ENCODE data around the gene TSPAN31. TPM values are rescaled to one million over a fixed set of nuclear protein-coding genes. Genes with fewer than 3 reads are reported as not detected.
"Not testable (repeated sequence)": the region's sequence is repeated elsewhere in the genome, so short reads cannot be mapped to it uniquely, and the experiment has no call there.

TSPAN31 gene
- total RNA-seq, 2 experiments from 2014 or later: 12.9 to 13.3 TPM

DNA sequence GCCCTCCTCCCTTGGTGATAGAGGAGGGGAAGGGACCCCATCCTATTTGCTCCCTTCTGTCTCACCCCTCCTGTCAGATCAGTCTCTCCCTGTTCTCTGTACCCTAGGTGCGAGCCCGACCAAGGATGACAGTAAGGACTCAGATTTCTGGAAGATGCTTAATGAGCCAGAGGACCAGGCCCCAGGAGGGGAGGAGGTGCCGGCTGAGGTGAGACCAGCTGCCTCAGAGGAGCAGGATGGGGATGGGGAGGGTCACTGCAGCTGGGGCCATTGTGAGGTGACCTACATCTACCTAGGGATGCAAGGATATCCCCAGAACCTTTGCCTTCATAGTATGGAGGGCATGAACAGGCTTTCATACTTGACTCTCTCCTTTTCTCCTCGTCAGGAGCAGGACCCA, 28.5 kb upstream of the TSPAN31 start:
- CTCF ChIA-PET: interaction anchor here (1.8 kb wide), 1 partner anchor 10 kb away, joined by 4 read pairs; no protein-coding TSS in a partner anchor
- Mint-ChIP-seq H3K36me3 (ENCODE audit: low read depth) (peaks cover 54% of the 10 kb centered on the region), H3K27me3 (ENCODE audit: low read depth) (no peaks in the 10 kb centered on the region), H3K9me3 (ENCODE audit: insufficient read depth) (no peaks in the 10 kb centered on the region), H3K4me1 (ENCODE audit: low read depth) (no peaks in the 10 kb centered on the region), H3K4me3 (no peak overlapping the region), H3K27ac (no peak overlapping the region)
- no peak for DNase-seq
- no peak for ATAC-seq
- POLR2A ChIA-PET: interaction anchor here (0.9 to 1.3 kb wide), 3 partner anchors 17 to 230 kb away, joined by 3 to 4 read pairs (median 3); no protein-coding TSS in a partner anchor

DNA sequence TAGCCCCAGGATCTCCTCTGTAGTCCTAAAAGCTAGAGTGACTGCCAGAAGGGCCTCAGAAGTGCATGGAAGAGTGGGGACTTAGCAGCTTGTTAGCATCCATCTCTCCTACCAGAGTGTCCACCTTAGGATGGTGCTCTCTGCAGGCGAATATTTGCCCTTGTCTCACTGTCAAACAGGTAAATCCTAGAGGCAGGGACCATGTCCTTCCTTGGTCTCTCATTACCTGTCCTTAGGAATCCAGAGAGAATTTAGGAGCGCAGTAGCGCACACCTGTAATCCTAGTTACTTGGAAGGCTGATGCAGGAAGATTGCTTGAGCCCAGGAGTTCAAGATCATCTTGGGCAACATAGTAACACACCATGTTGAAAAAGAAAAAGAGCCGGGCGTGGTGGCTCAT, 27.7 kb upstream of the TSPAN31 start:
- Mint-ChIP-seq H3K27me3 (ENCODE audit: low read depth) (no peaks in the 10 kb centered on the region), H3K9me3 (ENCODE audit: insufficient read depth) (no peaks in the 10 kb centered on the region), H3K4me1 (ENCODE audit: low read depth) (no peaks in the 10 kb centered on the region), H3K4me3 (no peak overlapping the region), H3K36me3 (ENCODE audit: low read depth) (peaks cover 53% of the 10 kb centered on the region), H3K27ac (no peak overlapping the region)
- ChIA-PET POLR2A (interaction anchor here (1.3 kb wide), 1 partner anchor 16 kb away, joined by 4 read pairs; no protein-coding TSS in a partner anchor), CTCF (interaction anchor here (0.7 to 1.8 kb wide), 2 partner anchors 9 to 24 kb away, joined by 3 to 4 read pairs; no protein-coding TSS in a partner anchor)
- ATAC-seq: no peak
- no peak for DNase-seq

DNA sequence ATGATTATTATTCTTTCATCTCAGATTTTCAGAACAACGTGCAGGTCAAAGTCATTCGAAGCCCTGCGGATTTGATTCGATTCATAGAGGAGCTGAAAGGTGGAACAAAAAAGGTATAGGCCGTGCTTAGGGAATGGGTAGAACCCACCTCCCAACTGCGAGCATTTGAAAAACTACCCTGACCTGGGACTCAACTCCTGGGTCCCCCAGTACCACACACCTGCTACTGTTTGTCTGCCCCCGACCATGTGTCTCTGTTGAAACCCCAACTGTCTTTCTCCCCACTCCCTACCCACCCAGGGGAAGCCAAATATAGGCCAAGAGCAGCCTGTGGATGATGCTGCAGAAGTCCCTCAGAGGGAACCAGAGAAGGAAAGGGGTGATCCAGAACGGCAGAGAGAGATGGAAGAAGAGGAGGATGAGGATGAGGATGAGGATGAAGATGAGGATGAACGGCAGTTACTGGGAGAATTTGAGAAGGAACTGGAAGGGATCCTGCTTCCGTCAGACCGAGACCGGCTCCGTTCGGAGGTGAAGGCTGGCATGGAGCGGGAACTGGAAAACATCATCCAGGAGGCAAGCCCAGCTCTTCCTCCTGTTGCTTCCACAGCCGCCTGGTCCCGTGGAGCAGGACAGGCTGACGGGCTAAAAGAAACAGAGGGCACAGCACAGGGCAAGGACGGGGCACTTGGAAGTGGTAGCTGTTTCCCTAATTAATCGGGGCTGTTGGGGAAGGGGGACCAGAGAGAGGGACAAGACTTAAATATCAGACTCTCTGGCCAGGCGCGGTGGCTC, 26.8 kb upstream of the TSPAN31 start:
- Mint-ChIP-seq H3K36me3 (ENCODE audit: low read depth) (peaks cover 50% of the 10 kb centered on the region), H3K27me3 (ENCODE audit: low read depth) (no peaks in the 10 kb centered on the region), H3K27ac (no peak overlapping the region), H3K4me1 (ENCODE audit: low read depth) (no peaks in the 10 kb centered on the region), H3K4me3 (no peak overlapping the region), H3K9me3 (ENCODE audit: insufficient read depth) (no peaks in the 10 kb centered on the region)
- ChIA-PET CTCF (interaction anchor here (1.8 kb wide), 1 partner anchor 8 kb away, joined by 4 read pairs; no protein-coding TSS in a partner anchor), POLR2A (no interaction called here)
- no peak for ATAC-seq
- DNase-seq: no peak

DNA sequence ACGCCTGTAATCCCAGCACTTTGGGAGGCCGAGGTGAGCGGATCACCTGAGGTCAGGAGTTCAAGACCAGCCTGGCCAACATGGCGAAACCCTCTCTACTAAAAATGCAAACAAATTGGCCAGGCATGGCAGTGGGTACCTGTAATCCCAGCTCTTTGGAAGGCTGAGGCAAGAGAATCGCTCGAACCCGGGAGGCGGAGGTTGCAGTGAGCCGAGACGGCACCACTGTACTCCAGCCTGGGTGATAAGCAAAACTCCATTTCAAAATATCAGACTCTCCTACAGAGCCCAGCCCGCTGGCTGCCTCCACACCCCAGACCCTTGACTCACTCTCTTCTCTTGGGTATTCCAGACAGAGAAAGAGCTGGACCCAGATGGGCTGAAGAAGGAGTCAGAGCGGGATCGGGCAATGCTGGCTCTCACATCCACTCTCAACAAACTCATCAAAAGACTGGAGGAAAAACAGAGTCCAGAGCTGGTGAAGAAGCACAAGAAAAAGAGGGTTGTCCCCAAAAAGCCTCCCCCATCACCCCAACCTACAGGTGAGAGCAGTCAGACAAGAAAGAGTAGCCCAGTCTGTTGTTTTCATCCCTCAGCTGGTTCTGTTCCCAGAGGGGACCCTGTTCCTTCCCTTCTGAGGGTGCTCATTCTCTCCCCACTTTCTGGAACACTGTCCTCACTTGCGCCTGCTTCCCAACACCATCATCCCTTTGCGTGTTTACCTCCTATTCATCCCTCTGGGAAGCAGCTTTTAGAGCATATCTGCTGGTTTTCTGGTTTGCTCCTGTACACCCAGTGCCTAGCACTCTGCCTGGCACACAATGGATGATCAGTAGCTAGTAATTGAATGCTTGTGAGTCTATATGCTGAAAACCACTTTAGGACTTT, 26.0 kb upstream of the TSPAN31 start:
- H3K27me3 Mint-ChIP-seq (ENCODE audit: low read depth): no peaks in the 10 kb centered on the region
- POLR2A ChIA-PET: interaction anchor here (0.6 to 1.5 kb wide), 7 partner anchors 12 to 1938 kb away, joined by 3 to 5 read pairs (median 3); partner anchors contain the start of genes CYP27B1 and OS9
- ATAC-seq: no peak
- no peak overlapping the region for H3K27ac Mint-ChIP-seq
- no peaks in the 10 kb centered on the region for H3K4me1 Mint-ChIP-seq (ENCODE audit: low read depth)
- H3K36me3 Mint-ChIP-seq (ENCODE audit: low read depth): peaks cover 51% of the 10 kb centered on the region
- DNase-seq: no peak
- no peak overlapping the region for H3K4me3 Mint-ChIP-seq
- CTCF ChIA-PET: interaction anchor here (1.2 to 1.4 kb wide), 2 partner anchors 86 to 134 kb away, joined by 4 read pairs; partner anchors contain the start of gene B4GALNT1
- no peaks in the 10 kb centered on the region for H3K9me3 Mint-ChIP-seq (ENCODE audit: insufficient read depth)

DNA sequence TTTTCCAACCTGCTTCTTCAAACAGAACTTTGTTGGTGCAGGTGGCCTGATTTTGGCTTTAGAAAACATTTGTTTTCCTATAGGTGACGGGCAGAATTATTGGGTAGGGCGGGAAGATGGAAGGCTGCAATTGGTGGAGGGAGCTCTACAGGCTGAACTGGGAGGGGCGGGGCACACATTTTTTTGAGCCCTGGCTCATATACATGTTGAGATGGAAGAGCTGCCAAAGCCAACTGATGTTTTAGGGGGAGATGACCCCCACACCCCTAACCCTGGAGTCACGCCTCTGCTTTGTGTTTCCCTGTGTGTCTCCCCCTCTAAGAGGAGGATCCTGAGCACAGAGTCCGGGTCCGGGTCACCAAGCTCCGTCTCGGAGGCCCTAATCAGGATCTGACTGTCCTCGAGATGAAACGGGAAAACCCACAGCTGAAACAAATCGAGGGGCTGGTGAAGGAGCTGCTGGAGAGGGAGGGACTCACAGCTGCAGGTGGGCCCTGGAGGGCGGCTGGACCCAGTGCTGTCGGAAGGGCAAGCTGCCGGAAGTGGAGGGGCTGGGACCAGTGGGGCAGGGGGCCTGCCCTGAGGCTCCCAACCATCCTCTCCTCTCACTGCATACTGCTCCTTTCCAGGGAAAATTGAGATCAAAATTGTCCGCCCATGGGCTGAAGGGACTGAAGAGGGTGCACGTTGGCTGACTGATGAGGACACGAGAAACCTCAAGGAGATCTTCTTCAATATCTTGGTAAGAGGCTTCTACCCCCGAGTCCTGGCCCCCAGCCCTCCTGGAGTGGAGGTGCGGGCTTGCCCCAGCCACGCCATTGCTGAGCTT, 24.8 kb upstream of the TSPAN31 start:
- no peak for ATAC-seq
- ChIA-PET CTCF (interaction anchor here (0.9 to 1.4 kb wide), 3 partner anchors 11 to 135 kb away, joined by 3 to 4 read pairs (median 4); partner anchors contain the start of gene B4GALNT1), POLR2A (interaction anchor here (0.6 to 1.5 kb wide), 9 partner anchors 13 to 1939 kb away, joined by 3 to 5 read pairs (median 4); partner anchors contain the start of genes CYP27B1 and OS9)
- peak overlapping the region; percentile 63 for H3K27ac Mint-ChIP-seq
- H3K27me3 Mint-ChIP-seq (ENCODE audit: low read depth): no peaks in the 10 kb centered on the region
- no peak overlapping the region for H3K4me3 Mint-ChIP-seq
- peaks cover 56% of the 10 kb centered on the region for H3K36me3 Mint-ChIP-seq (ENCODE audit: low read depth)
- DNase-seq: no peak
- no peaks in the 10 kb centered on the region for H3K9me3 Mint-ChIP-seq (ENCODE audit: insufficient read depth)
- H3K4me1 Mint-ChIP-seq (ENCODE audit: low read depth): peaks cover 4% of the 10 kb centered on the region

DNA sequence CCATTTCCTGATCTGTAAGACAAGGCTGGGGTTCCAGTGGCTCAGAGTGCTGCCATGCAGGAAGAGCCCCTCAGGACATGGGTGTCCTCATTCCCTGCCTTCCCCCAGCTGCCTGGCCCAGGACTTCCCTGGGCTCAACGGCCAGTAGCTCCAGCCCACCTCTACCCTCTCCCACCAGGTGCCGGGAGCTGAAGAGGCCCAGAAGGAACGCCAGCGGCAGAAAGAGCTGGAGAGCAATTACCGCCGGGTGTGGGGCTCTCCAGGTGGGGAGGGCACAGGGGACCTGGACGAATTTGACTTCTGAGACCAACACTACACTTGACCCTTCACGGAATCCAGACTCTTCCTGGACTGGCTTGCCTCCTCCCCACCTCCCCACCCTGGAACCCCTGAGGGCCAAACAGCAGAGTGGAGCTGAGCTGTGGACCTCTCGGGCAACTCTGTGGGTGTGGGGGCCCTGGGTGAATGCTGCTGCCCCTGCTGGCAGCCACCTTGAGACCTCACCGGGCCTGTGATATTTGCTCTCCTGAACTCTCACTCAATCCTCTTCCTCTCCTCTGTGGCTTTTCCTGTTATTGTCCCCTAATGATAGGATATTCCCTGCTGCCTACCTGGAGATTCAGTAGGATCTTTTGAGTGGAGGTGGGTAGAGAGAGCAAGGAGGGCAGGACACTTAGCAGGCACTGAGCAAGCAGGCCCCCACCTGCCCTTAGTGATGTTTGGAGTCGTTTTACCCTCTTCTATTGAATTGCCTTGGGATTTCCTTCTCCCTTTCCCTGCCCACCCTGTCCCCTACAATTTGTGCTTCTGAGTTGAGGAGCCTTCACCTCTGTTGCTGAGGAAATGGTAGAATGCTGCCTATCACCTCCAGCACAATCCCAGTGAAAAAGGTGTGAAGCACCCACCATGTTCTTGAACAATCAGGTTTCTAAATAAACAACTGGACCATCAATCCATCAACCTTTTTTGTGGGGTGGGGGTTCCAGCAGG, 23.9 kb upstream of the TSPAN31 start:
- DNase-seq (no peak), ATAC-seq (no peak)
- H3K27me3 Mint-ChIP-seq (ENCODE audit: low read depth): no peaks in the 10 kb centered on the region
- ChIA-PET POLR2A (interaction anchor here (0.5 to 1.9 kb wide), 8 partner anchors 8 to 220 kb away, joined by 3 to 6 read pairs (median 4); partner anchors contain the start of genes CYP27B1 and OS9), CTCF (interaction anchor here (0.9 to 1.2 kb wide), 2 partner anchors 11 to 21 kb away, joined by 3 to 5 read pairs; no protein-coding TSS in a partner anchor)
- no peak overlapping the region for H3K4me3 Mint-ChIP-seq
- H3K9me3 Mint-ChIP-seq (ENCODE audit: insufficient read depth): no peaks in the 10 kb centered on the region
- peaks cover 58% of the 10 kb centered on the region for H3K36me3 Mint-ChIP-seq (ENCODE audit: low read depth)
- peaks cover 7% of the 10 kb centered on the region for H3K4me1 Mint-ChIP-seq (ENCODE audit: low read depth)
- peak overlapping the region; percentile 63 for H3K27ac Mint-ChIP-seq

DNA sequence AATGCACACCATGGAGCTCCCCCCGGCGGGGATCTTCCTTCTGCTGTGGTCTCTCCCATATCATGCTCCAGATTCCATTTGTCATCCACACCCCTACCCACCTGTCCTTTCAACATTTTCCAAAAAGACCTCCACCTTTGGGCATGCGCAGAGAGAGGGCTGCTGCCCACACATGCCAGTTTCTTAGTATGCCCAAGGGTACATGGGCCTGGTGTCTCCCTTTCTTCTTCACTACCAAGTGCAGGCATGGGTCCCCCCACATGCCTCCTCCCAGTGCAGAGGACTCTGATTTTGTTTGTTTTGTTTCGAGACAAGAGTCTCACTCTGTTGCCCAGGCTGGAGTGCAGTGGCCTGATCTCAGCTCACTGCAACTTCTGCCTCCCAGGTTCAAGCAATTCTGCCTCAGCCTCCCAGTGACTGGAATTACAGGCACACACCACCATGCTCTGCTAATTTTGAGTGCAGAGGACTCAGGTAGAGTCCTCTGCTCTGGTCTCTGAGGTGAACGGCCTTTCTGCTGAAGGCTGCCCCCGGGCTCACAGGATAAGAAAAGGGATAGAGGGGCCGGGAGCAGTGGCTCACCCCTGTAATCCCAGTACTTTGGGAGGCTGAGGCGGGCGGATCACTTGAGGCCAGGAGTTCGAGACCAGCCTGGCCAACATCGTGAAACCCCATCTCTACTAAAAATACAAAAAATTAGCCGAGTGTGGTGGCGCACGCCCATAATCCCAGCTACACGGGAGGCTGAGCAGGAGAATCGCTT, 22.8 kb upstream of the TSPAN31 start:
- DNase-seq; H3K9me3 Mint-ChIP-seq (ENCODE audit: insufficient read depth); ATAC-seq; H3K27me3 Mint-ChIP-seq (ENCODE audit: low read depth); H3K4me3 Mint-ChIP-seq: not testable (repeated sequence)
- Mint-ChIP-seq H3K36me3 (ENCODE audit: low read depth) (peaks cover 58% of the 10 kb centered on the region), H3K27ac (peak overlapping the region; percentile 55), H3K4me1 (ENCODE audit: low read depth) (peaks cover 10% of the 10 kb centered on the region)
- ChIA-PET POLR2A (interaction anchor here (0.7 to 1.9 kb wide), 4 partner anchors 9 to 84 kb away, joined by 3 to 6 read pairs (median 4); partner anchors contain the start of gene OS9), CTCF (interaction anchor here (0.6 to 1.2 kb wide), 3 partner anchors 20 to 158 kb away, joined by 3 to 5 read pairs (median 5); partner anchors contain the start of gene TSPAN31)

DNA sequence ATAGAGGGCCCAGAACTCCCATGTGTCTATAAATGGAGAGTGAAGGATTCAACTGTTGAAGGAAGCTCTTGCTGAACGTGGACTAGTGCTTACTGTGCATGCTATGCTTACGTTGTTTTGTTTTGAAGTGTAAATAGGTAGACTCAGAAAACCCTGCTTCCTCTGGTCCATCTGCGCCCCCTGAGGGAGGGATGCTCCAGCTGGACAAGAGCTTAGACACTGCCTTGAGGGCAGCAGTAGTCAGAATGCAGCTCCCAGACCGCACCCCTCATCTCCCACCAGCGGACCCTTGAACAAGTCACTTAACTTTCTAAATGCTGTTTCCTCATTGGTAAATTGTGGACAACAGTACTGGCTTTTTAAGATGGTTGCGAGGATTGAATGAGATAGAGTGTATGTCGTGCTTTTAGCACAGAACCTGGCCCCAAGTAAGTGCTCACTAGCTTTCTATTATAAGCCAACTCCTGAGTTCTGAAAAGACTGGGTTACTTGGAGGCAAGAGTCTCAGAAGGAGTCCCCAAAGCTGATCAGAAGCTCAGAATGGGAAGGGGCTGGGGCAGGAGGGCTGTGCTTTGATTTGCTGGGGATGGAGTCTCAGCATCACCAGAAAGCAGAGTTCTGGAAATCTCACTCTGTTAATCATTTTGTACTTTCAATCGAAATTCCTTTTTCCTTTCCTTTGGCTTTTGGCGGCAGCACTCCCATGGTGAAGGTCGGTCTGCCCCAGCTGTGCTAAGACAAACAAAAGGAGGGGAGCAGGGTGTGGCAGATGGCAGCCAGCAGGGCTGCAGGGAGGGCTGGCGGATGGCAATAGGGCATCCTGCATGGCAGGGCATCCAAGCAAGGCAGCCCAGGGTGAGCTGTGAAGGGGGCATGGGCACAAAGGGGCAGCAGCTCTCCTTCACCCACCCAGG, 21.9 kb upstream of the TSPAN31 start:
- DNase-seq (no peak), ATAC-seq (no peak)
- CTCF ChIA-PET: interaction anchor here (1.0 kb wide), 1 partner anchor 21 kb away, joined by 5 read pairs; the partner anchor contains the start of gene TSPAN31
- Mint-ChIP-seq H3K9me3 (ENCODE audit: insufficient read depth) (no peaks in the 10 kb centered on the region), H3K4me3 (no peak overlapping the region), H3K27me3 (ENCODE audit: low read depth) (no peaks in the 10 kb centered on the region), H3K36me3 (ENCODE audit: low read depth) (peaks cover 62% of the 10 kb centered on the region), H3K4me1 (ENCODE audit: low read depth) (peaks cover 12% of the 10 kb centered on the region), H3K27ac (peak overlapping the region; percentile 50)
- POLR2A ChIA-PET: interaction anchor here (0.6 to 1.9 kb wide), 4 partner anchors 10 to 118 kb away, joined by 3 to 6 read pairs (median 4); no protein-coding TSS in a partner anchor

DNA sequence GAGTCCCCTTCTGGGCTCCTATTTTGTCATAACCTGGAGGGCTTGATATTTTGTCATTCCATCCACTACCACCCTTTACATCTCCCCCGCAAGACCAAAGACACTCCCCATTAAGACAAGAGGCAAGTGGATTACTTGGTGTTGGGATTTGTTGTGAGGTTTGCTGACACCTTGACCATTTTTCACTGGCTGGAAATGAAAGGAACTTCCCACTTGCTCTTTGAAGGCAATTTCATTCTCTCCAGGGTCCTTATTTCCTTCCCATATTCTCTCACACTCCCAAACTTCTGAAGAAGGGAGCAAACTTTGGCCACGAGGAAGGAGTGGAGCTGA, 21.2 kb upstream of the TSPAN31 start:
- no peak for ATAC-seq
- Mint-ChIP-seq H3K4me1 (ENCODE audit: low read depth) (peaks cover 12% of the 10 kb centered on the region), H3K27ac (no peak overlapping the region), H3K4me3 (no peak overlapping the region), H3K9me3 (ENCODE audit: insufficient read depth) (no peaks in the 10 kb centered on the region), H3K27me3 (ENCODE audit: low read depth) (no peaks in the 10 kb centered on the region), H3K36me3 (ENCODE audit: low read depth) (peaks cover 64% of the 10 kb centered on the region)
- ChIA-PET CTCF (no interaction called here), POLR2A (interaction anchor here (0.6 to 1.4 kb wide), 3 partner anchors 9 to 118 kb away, joined by 3 to 5 read pairs (median 3); no protein-coding TSS in a partner anchor)
- DNase-seq: no peak
